Frontal cortex (tissue), 4 donors: Measurements from ENCODE around the gene USF1. TPM values are rescaled to one million over a fixed set of nuclear protein-coding genes. Genes with fewer than 3 reads are reported as not detected.
"Not testable (repeated sequence)": the region's sequence is repeated elsewhere in the genome, so short reads cannot be mapped to it uniquely, and the experiment has no call there.

ENCODE experiments used
- DNase-seq, 2 donors: peaks; one replicate each; pipeline ENCODE4 v3.0.0; 2012; ENCODE audit warnings: low spot score in 2 of 2
- FAIRE-seq: peaks from 2 replicates; lab custom pipeline; 2012; peaks lifted over from hg19 to GRCh38; lab: Jason Lieb, UNC
- small RNA-seq: library from RNA; depleted of rRNA; stranded (forward); fragments of <200 nt; gene quantifications from one replicate; pipeline ENCODE3, GENCODE V24; 2014
- total RNA-seq: library from RNA; depleted of rRNA; stranded (reverse); fragments of >200 nt; gene quantifications from one replicate; pipeline ENCODE4 v1.2.3, GENCODE V29; 2014
- donor health status: control.
- donor health status: control.
- donor health status: control.

The USF1 gene
- total RNA-seq, 1 donor from 2014 or later = 186 TPM

- FAIRE-seq (no peak), DNase-seq (no peak)
Measured at GRCh38 chr1:161000736-161001480, 44.9 kb downstream of the USF1 start.

- FAIRE-seq (no peak), DNase-seq (no peak)
Measured at GRCh38 chr1:160999376-160999775, 46.4 kb downstream of the USF1 start.

GRCh38 chr1:160997323-160998038 lies 48.3 kb downstream of the USF1 start:
- peak; percentile 34 to 63 for DNase-seq
- FAIRE-seq = no peak

DNA sequence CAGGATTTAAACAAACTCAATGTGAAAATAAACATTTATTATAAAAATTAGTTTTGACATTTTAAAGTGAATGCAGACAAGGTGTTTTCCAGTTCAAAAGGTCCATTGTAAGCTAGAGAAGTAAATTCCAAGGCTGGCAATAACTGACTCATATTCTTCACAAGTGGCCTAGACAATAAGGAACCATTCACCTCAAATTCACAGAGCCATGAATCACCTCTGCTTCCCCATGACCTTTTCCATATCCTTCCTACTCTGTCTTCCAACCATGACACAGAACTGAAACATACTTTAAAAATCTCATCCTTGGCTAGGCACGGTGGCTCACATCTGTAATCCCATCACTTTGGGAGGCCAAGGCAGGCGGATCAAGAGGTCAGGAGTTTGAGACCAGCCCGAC lies 49.6 kb downstream of the USF1 start:
- FAIRE-seq (no peak), DNase-seq (no peak)

DNA sequence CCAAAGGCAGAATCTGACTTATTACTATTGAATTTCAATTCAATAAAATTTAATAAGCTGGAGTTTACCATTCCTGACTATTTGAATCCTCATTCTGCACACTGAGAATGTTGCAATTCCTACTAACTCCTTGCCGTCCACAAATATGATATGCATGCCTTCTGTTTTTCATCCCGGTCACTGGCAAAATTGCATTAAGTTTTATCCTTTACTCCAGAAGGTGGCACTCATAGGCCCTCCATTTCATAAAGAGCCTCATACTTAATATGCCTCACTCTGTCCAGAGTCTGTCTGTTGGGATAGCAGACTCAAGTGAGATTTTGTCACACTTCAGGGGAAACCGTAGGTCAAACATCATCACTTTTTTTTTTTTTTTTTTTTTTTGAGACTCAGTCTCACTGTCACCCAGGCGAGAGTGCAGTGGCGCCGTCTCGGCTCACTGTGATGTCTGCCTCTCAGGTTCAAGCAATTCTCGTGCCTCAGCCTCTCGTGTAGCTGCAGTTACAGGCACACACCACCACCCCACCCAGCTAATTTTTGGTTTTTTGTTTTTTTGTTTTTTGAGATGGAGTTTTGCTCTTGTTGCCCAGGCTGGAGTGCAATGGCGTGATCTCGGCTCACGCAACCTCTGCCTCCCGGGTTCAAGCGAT lies 52.1 kb downstream of the USF1 start:
- DNase-seq = no peak
- no peak for FAIRE-seq

DNA sequence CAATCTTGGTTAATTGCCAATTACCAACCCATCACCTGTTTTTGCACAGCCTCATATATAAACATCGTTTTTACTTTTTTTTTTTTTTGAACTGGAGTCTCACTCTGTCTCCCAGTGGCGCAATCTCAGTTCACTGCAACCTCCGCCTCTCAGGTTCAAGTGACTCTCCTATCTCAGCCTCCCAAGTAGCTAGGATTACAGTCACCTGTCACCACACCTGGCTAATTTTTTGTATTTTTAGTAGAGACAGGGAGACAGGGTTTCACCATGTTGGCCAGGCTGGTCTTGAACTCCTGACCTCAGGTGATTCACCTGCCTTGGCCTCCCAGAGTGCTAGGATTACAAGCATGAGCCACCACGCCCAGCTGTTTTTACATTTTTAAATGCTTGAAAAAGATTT lies 53.7 kb downstream of the USF1 start:
- not testable (repeated sequence) for DNase-seq, FAIRE-seq

Small RNAs within 50 kb of the gene (small RNA-seq; reads per million reads assigned to genes)
- gene AL591806.2 = not detected

Other genes starting within 250 kb of the USF1 start
- not detected for gene LY9, start 249.8 kb downstream of the USF1 start, total RNA-seq
- not detected for gene CD244, start 183.1 kb downstream of the USF1 start, total RNA-seq
- not detected for gene ITLN1, start 160.8 kb downstream of the USF1 start, total RNA-seq
- not detected for gene ITLN2, start 91.2 kb downstream of the USF1 start, total RNA-seq
- 9.4 TPM for gene F11R, start 24.8 kb downstream of the USF1 start, total RNA-seq
- 32.6 TPM for gene TSTD1, start 7.0 kb downstream of the USF1 start, total RNA-seq
- gene ARHGAP30, start 23.9 kb upstream of the USF1 start, total RNA-seq = 0.82 TPM
- not detected for gene NECTIN4, start 43.6 kb upstream of the USF1 start, total RNA-seq
- 4.5 TPM for gene KLHDC9, start 52.4 kb upstream of the USF1 start, total RNA-seq
- gene PFDN2, start 72.1 kb upstream of the USF1 start, total RNA-seq = 53.8 TPM
- gene NIT1, start 72.1 kb upstream of the USF1 start, total RNA-seq = 14.7 TPM
- 21.6 TPM for gene DEDD, start 86.7 kb upstream of the USF1 start, total RNA-seq
- 138 TPM for gene UFC1, start 108.0 kb upstream of the USF1 start, total RNA-seq
- gene USP21, start 113.5 kb upstream of the USF1 start, total RNA-seq = 8.2 TPM
- gene PPOX, start 120.4 kb upstream of the USF1 start, total RNA-seq = 26.5 TPM
- gene B4GALT3, start 131.5 kb upstream of the USF1 start, total RNA-seq = 16.3 TPM
- 0.41 TPM for gene ADAMTS4, start 153.1 kb upstream of the USF1 start, total RNA-seq
- gene NDUFS2, start 156.4 kb upstream of the USF1 start, total RNA-seq = 143 TPM
- gene FCER1G, start 169.3 kb upstream of the USF1 start, total RNA-seq = 2.0 TPM
- gene APOA2, start 177.7 kb upstream of the USF1 start, total RNA-seq = not detected
- 22.4 TPM for gene TOMM40L, start 180.1 kb upstream of the USF1 start, total RNA-seq
- not detected for gene NR1I3, start 192.2 kb upstream of the USF1 start, total RNA-seq
- gene PCP4L1, start 212.8 kb upstream of the USF1 start, total RNA-seq = 6.9 TPM